Activated T-helper 2 cell treated with anti-CD3 and anti-CD28 coated beads, Interferon-gamma antibody, Interleukin-2, Interleukin-4, amounts not matched to agents 10 μg/mL and 5 μg/mL and 100 μg/mL, durations not matched to agents 14 hours and 24 hours and 36 hours (primary cell): Measurements from ENCODE around the gene NAT14. TPM values are rescaled to one million over a fixed set of nuclear protein-coding genes. Genes with fewer than 3 reads are reported as not detected.

Experiments
- DNase-seq: peaks from one replicate; pipeline ENCODE4 v3.0.0; 2021; ENCODE audit warnings: low spot score
- H3K27ac Mint-ChIP-seq: one replicate; pipeline ENCODE4 v1.8.0; 2021; ENCODE audit warnings: mixed read lengths
- H3K27me3 Mint-ChIP-seq: one replicate; pipeline ENCODE4 v1.8.0; 2021; ENCODE audit warnings: low read depth, mixed read lengths
- H3K36me3 Mint-ChIP-seq: one replicate; pipeline ENCODE4 v1.8.0; 2021; ENCODE audit warnings: low read depth, mixed read lengths
- H3K4me1 Mint-ChIP-seq: one replicate; pipeline ENCODE4 v1.8.0; 2021; ENCODE audit warnings: low read depth, mixed read lengths
- H3K4me3 Mint-ChIP-seq: one replicate; pipeline ENCODE4 v1.8.0; 2021; ENCODE audit warnings: low read depth, mild to moderate bottlenecking, moderate library complexity, mixed read lengths
- H3K9me3 Mint-ChIP-seq: one replicate; pipeline ENCODE4 v1.8.0; 2021; ENCODE audit warnings: mixed read lengths
- intact Hi-C: fragments of 100-400 bp; cut with micrococcal nuclease; formaldehyde crosslinking; loops from one replicate; pipeline ENCODE4 v1.15.1; 2023
- total RNA-seq: library from RNA; stranded (reverse); gene quantifications from 2 replicates; pipeline ENCODE4 v1.2.3, GENCODE V29; 2022

The NAT14 gene
- total RNA-seq, 1 donor from 2014 or later: 20.0 TPM

GRCh38 chr19:55481148-55481793, 3.7 kb upstream of the NAT14 start:
- Mint-ChIP-seq H3K36me3 (peaks cover 3% of the 10 kb centered on the region), H3K4me3 (no peak overlapping the region), H3K27me3 (no peaks in the 10 kb centered on the region), H3K9me3 (no peaks in the 10 kb centered on the region), H3K27ac (no peak overlapping the region), H3K4me1 (peaks cover 21% of the 10 kb centered on the region)
- no peak for DNase-seq
- intact Hi-C loops: no loop called here

- H3K27me3 Mint-ChIP-seq: no peaks in the 10 kb centered on the region
- H3K9me3 Mint-ChIP-seq: no peaks in the 10 kb centered on the region
- intact Hi-C loops: no loop called here
These were observed 3.2 kb upstream of the NAT14 start for GRCh38 chr19:55481794-55482155.

GRCh38 chr19:55482156-55482961, 2.6 kb upstream of the NAT14 start:
- no peak overlapping the region for H3K27ac Mint-ChIP-seq
- no peaks in the 10 kb centered on the region for H3K36me3 Mint-ChIP-seq
- intact Hi-C loops: no loop called here
- H3K27me3 Mint-ChIP-seq: no peaks in the 10 kb centered on the region
- H3K4me1 Mint-ChIP-seq: peaks cover 27% of the 10 kb centered on the region
- no peaks in the 10 kb centered on the region for H3K9me3 Mint-ChIP-seq
- no peak for DNase-seq
- no peak overlapping the region for H3K4me3 Mint-ChIP-seq

More at GRCh38 chr19:55481794-55482155, 3.2 kb upstream of the NAT14 start:
- no peak for DNase-seq
- Mint-ChIP-seq H3K27ac (no peak overlapping the region), H3K4me1 (peaks cover 21% of the 10 kb centered on the region), H3K36me3 (peaks cover 3% of the 10 kb centered on the region), H3K4me3 (no peak overlapping the region)

GRCh38 chr19:55482967-55483705, 1.9 kb upstream of the NAT14 start:
- intact Hi-C loops: no loop called here
- no peak for DNase-seq
- H3K4me1 Mint-ChIP-seq: peaks cover 24% of the 10 kb centered on the region
- no peak overlapping the region for H3K27ac Mint-ChIP-seq
- no peaks in the 10 kb centered on the region for H3K9me3 Mint-ChIP-seq
- H3K36me3 Mint-ChIP-seq: no peaks in the 10 kb centered on the region
- peak overlapping the region; percentile 5 for H3K4me3 Mint-ChIP-seq
- H3K27me3 Mint-ChIP-seq: no peaks in the 10 kb centered on the region

- Mint-ChIP-seq H3K9me3 (no peaks in the 10 kb centered on the region), H3K27me3 (no peaks in the 10 kb centered on the region), H3K4me3 (peak overlapping the region; percentile 78), H3K36me3 (no peaks in the 10 kb centered on the region), H3K4me1 (peaks cover 18% of the 10 kb centered on the region), H3K27ac (no peak overlapping the region)
- DNase-seq: no peak
- intact Hi-C loops: no loop called here
These were observed 1.0 kb upstream of the NAT14 start for GRCh38 chr19:55483706-55484592.

- H3K4me3 Mint-ChIP-seq: peak overlapping the region; percentile 80
- no peak for DNase-seq
- no peaks in the 10 kb centered on the region for H3K36me3 Mint-ChIP-seq
- H3K9me3 Mint-ChIP-seq: no peaks in the 10 kb centered on the region
- H3K4me1 Mint-ChIP-seq: peaks cover 12% of the 10 kb centered on the region
- H3K27me3 Mint-ChIP-seq: no peaks in the 10 kb centered on the region
- peak overlapping the region; percentile 68 for H3K27ac Mint-ChIP-seq
- intact Hi-C loops: no loop called here
These were observed 537 bp downstream of the NAT14 start for GRCh38 chr19:55485439-55486011.

GRCh38 chr19:55486043-55486970, 1.3 kb downstream of the NAT14 start:
- no peak for DNase-seq
- intact Hi-C loops: no loop called here
- Mint-ChIP-seq H3K9me3 (no peaks in the 10 kb centered on the region), H3K4me3 (peak overlapping the region; percentile 80), H3K27me3 (no peaks in the 10 kb centered on the region), H3K4me1 (peaks cover 12% of the 10 kb centered on the region), H3K27ac (peak overlapping the region; percentile 68), H3K36me3 (no peaks in the 10 kb centered on the region)

GRCh38 chr19:55486971-55487923, 2.3 kb downstream of the NAT14 start:
- peaks cover 2% of the 10 kb centered on the region for H3K27me3 Mint-ChIP-seq
- H3K4me1 Mint-ChIP-seq: peaks cover 12% of the 10 kb centered on the region
- peak overlapping the region; percentile 38 for H3K4me3 Mint-ChIP-seq
- no peak for DNase-seq
- intact Hi-C loops: no loop called here
- H3K36me3 Mint-ChIP-seq: no peaks in the 10 kb centered on the region
- H3K27ac Mint-ChIP-seq: peak overlapping the region; percentile 69
- no peaks in the 10 kb centered on the region for H3K9me3 Mint-ChIP-seq

- Mint-ChIP-seq H3K27me3 (peaks cover 2% of the 10 kb centered on the region), H3K36me3 (no peaks in the 10 kb centered on the region), H3K9me3 (no peaks in the 10 kb centered on the region), H3K27ac (peak within 1 kb of the TSS; percentile 69), H3K4me3 (peak within 1 kb of the TSS; percentile 38), H3K4me1 (peaks cover 12% of the 10 kb centered on the region)
- intact Hi-C loops: no loop called here
- DNase-seq: no peak
These were observed 3.1 kb downstream of the NAT14 start, which contains the start of gene SSC5D for GRCh38 chr19:55487924-55488687. SSC5D (plus strand) TSS chr19:55488436; CDS start chr19:55488590, 154 bp downstream.
